Thyroid gland (tissue), 4 donors: Measurements from ENCODE around the gene GRIA1. TPM values are rescaled to one million over a fixed set of nuclear protein-coding genes. Genes with fewer than 3 reads are reported as not detected.

Source experiments
- DNase-seq, 2 donors: peaks; one replicate each; pipeline ENCODE4 v3.0.0-alpha.2; 2019
- H3K27ac ChIP-seq, 3 donors: fragments of 200-600 bp; sonication (generic); 1 replicate in 2 of 3; 2 replicates in 1 of 3; pipeline ENCODE4 v1.5.1; 2016 to 2019; ENCODE audit warnings: mild to moderate bottlenecking in 1 of 3, moderate library complexity in 1 of 3
- H3K27me3 ChIP-seq: fragments of 200-600 bp; sonication (generic); one replicate; pipeline ENCODE4 v1.5.1; 2019
- H3K36me3 ChIP-seq, 2 donors: fragments of 200-600 bp; sonication (generic); one replicate each; pipeline ENCODE4 v1.5.1; 2016 to 2019
- H3K4me1 ChIP-seq, 2 donors: fragments of 200-600 bp; sonication (generic); one replicate each; pipeline ENCODE4 v1.5.1; 2017 to 2019
- H3K4me3 ChIP-seq, 3 donors: fragments of 200-600 bp; sonication (generic); replicated peaks in 1 of 3; 1 replicate in 2 of 3; 2 replicates in 1 of 3; pipeline ENCODE4 v1.5.1; 2016; ENCODE audit warnings: mild to moderate bottlenecking in 1 of 3
- H3K9me3 ChIP-seq: fragments of 200-600 bp; sonication (generic); one replicate; pipeline ENCODE4 v1.5.1; 2017
- POLR2A ChIP-seq, 2 donors: fragments of 450-650 bp; IDR thresholded peaks; one replicate each; pipeline ENCODE4 v1.6.1; 2017; ENCODE audit warnings: antibody characterized with exemption in 2 of 2, mild to moderate bottlenecking in 2 of 2, moderate library complexity in 1 of 2
- WGBS, 2 donors: methylation state at CpG; one replicate each; pipeline ENCODE4 v1.1.5; 2017; 5-methylcytosine and 5-hydroxymethylcytosine counted together
- intact Hi-C: fragments of 100-400 bp; cut with DNase I; formaldehyde crosslinking; loops from one replicate; pipeline ENCODE4 v1.15.1; 2023
- total RNA-seq, 4 donors: library from RNA; depleted of rRNA; stranded (reverse); fragments of >200 nt; gene quantifications; one replicate each; pipeline ENCODE4 v1.2.3, GENCODE V29; 2016
- TF ChIP-seq, protein P1 (sequence below), 6 experiments: fragments of 200-600 bp in 3 of 6; fragments of 450-650 bp in 3 of 6; sonication (generic) in 3 of 6; IDR thresholded peaks; one replicate each; pipeline ENCODE4 v1.5.1; 2016 to 2019; ENCODE audit warnings: antibody characterized with exemption in 6 of 6, mild to moderate bottlenecking in 2 of 6, inconsistent platforms in 1 of 6, moderate library complexity in 1 of 6

Gene GRIA1
- total RNA-seq, 4 donors from 2014 or later = 0.21 to 2.6 (median 0.79) TPM

DNA sequence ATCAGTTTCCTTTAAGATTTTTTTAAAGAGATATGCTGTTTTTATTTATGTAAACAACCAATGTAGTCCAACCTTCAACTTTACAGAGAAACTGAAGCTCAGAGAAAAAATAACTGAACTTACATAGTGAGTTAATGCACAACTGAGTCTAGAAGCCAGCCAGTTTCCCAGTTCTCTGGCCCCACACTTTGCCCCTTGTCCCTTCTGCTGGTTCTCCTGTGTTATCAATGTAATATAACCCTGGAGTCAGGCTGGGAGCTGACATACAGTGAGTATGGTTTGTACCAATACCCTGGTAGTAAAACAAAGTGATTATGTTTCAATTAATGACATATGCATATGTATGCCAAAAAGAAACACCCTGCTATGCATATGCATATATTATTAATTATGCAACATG, 32.2 kb upstream of the GRIA1 start:
- Histone ChIP-seq H3K27ac (no peak overlapping the region), H3K27me3 (no peaks in the 10 kb centered on the region), H3K9me3 (no peaks in the 10 kb centered on the region), H3K4me3 (no peak overlapping the region), H3K4me1 (no peaks in the 10 kb centered on the region), H3K36me3 (no peaks in the 10 kb centered on the region)
- DNase-seq = no peak
- intact Hi-C loops = no loop called here
- TF ChIP-seq, protein P1, sequence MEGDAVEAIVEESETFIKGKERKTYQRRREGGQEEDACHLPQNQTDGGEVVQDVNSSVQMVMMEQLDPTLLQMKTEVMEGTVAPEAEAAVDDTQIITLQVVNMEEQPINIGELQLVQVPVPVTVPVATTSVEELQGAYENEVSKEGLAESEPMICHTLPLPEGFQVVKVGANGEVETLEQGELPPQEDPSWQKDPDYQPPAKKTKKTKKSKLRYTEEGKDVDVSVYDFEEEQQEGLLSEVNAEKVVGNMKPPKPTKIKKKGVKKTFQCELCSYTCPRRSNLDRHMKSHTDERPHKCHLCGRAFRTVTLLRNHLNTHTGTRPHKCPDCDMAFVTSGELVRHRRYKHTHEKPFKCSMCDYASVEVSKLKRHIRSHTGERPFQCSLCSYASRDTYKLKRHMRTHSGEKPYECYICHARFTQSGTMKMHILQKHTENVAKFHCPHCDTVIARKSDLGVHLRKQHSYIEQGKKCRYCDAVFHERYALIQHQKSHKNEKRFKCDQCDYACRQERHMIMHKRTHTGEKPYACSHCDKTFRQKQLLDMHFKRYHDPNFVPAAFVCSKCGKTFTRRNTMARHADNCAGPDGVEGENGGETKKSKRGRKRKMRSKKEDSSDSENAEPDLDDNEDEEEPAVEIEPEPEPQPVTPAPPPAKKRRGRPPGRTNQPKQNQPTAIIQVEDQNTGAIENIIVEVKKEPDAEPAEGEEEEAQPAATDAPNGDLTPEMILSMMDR (IDR thresholded peaks at IDR 0.05) = no peak
- TF ChIP-seq POLR2A (IDR thresholded peaks at IDR 0.05) = no peak

DNA sequence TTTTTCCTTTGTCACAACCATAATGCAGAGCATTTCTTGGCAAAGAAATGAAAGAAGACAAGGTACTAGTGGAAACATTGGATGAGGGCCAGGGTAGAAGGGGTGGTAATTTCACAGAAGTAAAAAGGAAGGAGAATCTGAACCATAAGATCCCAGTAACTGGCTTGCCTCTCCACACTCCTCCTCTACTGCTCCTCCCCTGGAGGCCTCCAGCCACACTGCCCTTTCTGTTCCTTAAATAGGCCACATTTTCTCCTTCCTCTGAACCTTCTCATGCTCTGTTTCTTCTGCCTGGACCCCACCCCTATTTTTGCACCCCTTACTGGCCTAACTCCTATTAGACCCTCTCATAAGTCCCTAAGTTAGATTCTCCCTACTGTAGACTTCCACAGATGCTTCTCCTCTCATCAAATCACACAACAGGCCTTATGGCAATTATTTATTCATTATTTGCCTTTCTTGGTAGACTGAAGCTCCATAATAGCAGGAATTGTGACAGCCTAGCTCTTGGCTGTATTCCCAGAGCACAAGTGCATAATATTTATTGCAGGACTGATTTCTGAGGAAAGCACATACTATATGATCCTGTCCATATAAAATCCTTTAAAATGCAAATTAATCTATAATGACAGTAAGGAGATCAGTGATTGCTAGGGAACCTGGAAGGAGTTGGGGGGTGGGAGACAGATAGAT, 31.3 kb upstream of the GRIA1 start:
- Histone ChIP-seq H3K27ac (no peak overlapping the region), H3K36me3 (no peaks in the 10 kb centered on the region), H3K4me3 (no peak overlapping the region), H3K9me3 (no peaks in the 10 kb centered on the region), H3K27me3 (no peaks in the 10 kb centered on the region), H3K4me1 (no peaks in the 10 kb centered on the region)
- no peak for TF ChIP-seq POLR2A (IDR thresholded peaks at IDR 0.05)
- TF ChIP-seq, protein P1 (IDR thresholded peaks at IDR 0.05) = no peak
- intact Hi-C loops = no loop called here
- DNase-seq = no peak

- intact Hi-C loops = no loop called here
- WGBS, 2 donors = 90 to 92% methylated on average over 3 of the region's 3 CpGs
- no peak for TF ChIP-seq POLR2A (IDR thresholded peaks at IDR 0.05)
- TF ChIP-seq, protein P1 (IDR thresholded peaks at IDR 0.05) = no peak
- Histone ChIP-seq H3K9me3 (no peaks in the 10 kb centered on the region), H3K27ac (no peak overlapping the region), H3K4me1 (no peaks in the 10 kb centered on the region), H3K4me3 (no peak overlapping the region), H3K36me3 (no peaks in the 10 kb centered on the region), H3K27me3 (no peaks in the 10 kb centered on the region)
- no peak for DNase-seq
Observed at GRCh38 chr5:153460421-153460820, 30.0 kb upstream of the GRIA1 start.

- no peak for DNase-seq
- Histone ChIP-seq H3K4me1 (no peaks in the 10 kb centered on the region), H3K4me3 (no peak overlapping the region), H3K36me3 (no peaks in the 10 kb centered on the region), H3K27ac (no peak overlapping the region), H3K9me3 (no peaks in the 10 kb centered on the region), H3K27me3 (no peaks in the 10 kb centered on the region)
- 88 to 93% methylated on average over 2 of the region's 2 CpGs for WGBS, 2 donors
- intact Hi-C loops = no loop called here
- TF ChIP-seq POLR2A (IDR thresholded peaks at IDR 0.05) = no peak
- TF ChIP-seq, protein P1 (IDR thresholded peaks at IDR 0.05) = no peak
Observed at GRCh38 chr5:153461341-153461740, 29.1 kb upstream of the GRIA1 start.

GRCh38 chr5:153463806-153464205, 26.7 kb upstream of the GRIA1 start:
- intact Hi-C loops = no loop called here
- no peak overlapping the region for H3K4me3 ChIP-seq
- H3K4me1 ChIP-seq = no peaks in the 10 kb centered on the region
- DNase-seq = no peak
- H3K9me3 ChIP-seq = no peaks in the 10 kb centered on the region
- 66% methylated on average over 2 of the region's 2 CpGs for WGBS, 2 donors
- H3K27ac ChIP-seq = no peak overlapping the region
- no peaks in the 10 kb centered on the region for H3K27me3 ChIP-seq
- H3K36me3 ChIP-seq = no peaks in the 10 kb centered on the region
- TF ChIP-seq, protein P1 (IDR thresholded peaks at IDR 0.05) = no peak
- no peak for TF ChIP-seq POLR2A (IDR thresholded peaks at IDR 0.05)
